BJ (cell line): Measurements from ENCODE around the gene POU5F2. TPM values are rescaled to one million over a fixed set of nuclear protein-coding genes. Genes with fewer than 3 reads are reported as not detected.

Experiments used
- CTCF ChIA-PET: fragments of 350-600 bp; formaldehyde crosslinking; extraction: SDS; loops from one replicate; lab custom pipeline; 2021; ENCODE audit warnings: antibody characterized with exemption, inconsistent platforms; lab: Yijun Ruan, JAX
- POLR2A ChIA-PET: fragments of 300-600 bp; sonication (Branson Sonifier 250); formaldehyde crosslinking; extraction: SDS; loops from one replicate; lab custom pipeline; 2021; ENCODE audit warnings: antibody characterized with exemption; lab: Charles Lee
- DNase-seq: peaks from one replicate; pipeline ENCODE4 v3.0.0-alpha.2; 2011; ENCODE audit warnings: low read depth
- H3K27me3 ChIP-seq: 2 replicates; pipeline ENCODE4 v1.6.0; 2011; ENCODE audit warnings: low read length; ENCODE audit not compliant: control insufficient read depth, insufficient read depth
- H3K36me3 ChIP-seq: 2 replicates; pipeline ENCODE4 v1.5.1; 2011; ENCODE audit warnings: low read length; ENCODE audit not compliant: control insufficient read depth, insufficient read depth
- H3K4me3 ChIP-seq: 2 replicates; pipeline ENCODE4 v1.5.1; 2011; ENCODE audit warnings: low read depth, mild to moderate bottlenecking, control low read depth, low read length
- polyA minus RNA-seq: library from RNA; depleted of rRNA, polyadenylated mRNA; stranded (reverse); fragments of >200 nt; gene quantifications from 2 replicates; pipeline ENCODE4 v1.2.3, GENCODE V29; 2011; rRNA and poly(A)+ RNA removed
- polyA plus RNA-seq: library from polyadenylated mRNA; depleted of rRNA; stranded (reverse); fragments of >200 nt; gene quantifications from 2 replicates; pipeline ENCODE4 v1.2.3, GENCODE V29; 2011; rRNA removed
- TF ChIP-seq, protein P1 (sequence below): IDR thresholded peaks from 2 replicates; pipeline ENCODE4 v1.5.1; 2011; ENCODE audit warnings: low read depth, mild to moderate bottlenecking, control low read depth, inconsistent platforms, low read length, moderate library complexity; ENCODE audit not compliant: insufficient read depth

The POU5F2 gene
- polyA plus RNA-seq (0.04 and 0.06 TPM in 2 replicates), polyA minus RNA-seq (2.1 TPM in 2 replicates)

DNA sequence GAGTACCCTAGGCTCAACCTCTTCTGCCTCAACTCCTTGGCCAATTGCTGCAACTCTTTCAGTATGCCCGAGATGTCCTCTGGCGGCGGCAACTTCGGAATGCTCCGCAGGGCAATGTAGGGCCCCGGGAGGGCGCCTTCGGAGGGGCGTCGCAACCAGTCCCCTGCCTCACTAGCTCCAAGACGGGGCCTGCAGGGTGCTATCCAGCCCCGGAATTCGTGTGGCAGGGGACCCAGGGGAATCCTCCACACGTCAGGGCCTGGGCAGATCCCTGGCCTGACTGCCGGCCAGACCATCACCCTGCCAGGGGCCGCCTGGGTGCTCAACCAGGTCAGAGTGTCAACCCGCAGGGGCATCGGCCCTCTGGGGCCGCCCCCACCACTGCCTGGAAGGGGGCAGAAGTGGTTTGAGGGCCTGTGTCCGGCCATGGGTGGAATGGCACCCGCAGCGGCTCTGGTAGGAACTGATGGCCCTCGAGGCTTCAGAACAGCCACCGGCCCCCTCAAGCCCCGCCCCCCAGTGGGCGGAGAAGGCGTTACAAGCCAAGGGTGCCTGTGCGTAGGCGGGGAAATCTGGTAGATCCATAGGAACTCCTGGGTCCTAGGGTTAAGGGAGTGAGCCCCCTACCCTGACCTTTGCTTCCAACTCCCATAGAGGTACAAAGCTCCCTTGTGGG lies at the start of gene POU5F2:
POU5F2 (minus strand) TSS at position 465 of the 676 bp plus-strand sequence; CDS start at position 428, 37 bp downstream.
- Histone ChIP-seq H3K27me3 (no peaks in the 10 kb centered on the region), H3K4me3 (no peak within 1 kb of the TSS), H3K36me3 (no peaks in the 10 kb centered on the region)
- ChIA-PET POLR2A (no interaction called here), CTCF (no interaction called here)
- TF ChIP-seq, protein P1, sequence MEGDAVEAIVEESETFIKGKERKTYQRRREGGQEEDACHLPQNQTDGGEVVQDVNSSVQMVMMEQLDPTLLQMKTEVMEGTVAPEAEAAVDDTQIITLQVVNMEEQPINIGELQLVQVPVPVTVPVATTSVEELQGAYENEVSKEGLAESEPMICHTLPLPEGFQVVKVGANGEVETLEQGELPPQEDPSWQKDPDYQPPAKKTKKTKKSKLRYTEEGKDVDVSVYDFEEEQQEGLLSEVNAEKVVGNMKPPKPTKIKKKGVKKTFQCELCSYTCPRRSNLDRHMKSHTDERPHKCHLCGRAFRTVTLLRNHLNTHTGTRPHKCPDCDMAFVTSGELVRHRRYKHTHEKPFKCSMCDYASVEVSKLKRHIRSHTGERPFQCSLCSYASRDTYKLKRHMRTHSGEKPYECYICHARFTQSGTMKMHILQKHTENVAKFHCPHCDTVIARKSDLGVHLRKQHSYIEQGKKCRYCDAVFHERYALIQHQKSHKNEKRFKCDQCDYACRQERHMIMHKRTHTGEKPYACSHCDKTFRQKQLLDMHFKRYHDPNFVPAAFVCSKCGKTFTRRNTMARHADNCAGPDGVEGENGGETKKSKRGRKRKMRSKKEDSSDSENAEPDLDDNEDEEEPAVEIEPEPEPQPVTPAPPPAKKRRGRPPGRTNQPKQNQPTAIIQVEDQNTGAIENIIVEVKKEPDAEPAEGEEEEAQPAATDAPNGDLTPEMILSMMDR, result no peak
- DNase-seq, result no peak

- Histone ChIP-seq H3K27me3 (no peaks in the 10 kb centered on the region; the same call in 1 of the 2 replicates), H3K36me3 (peaks cover 1% of the 10 kb centered on the region; the same call in 1 of the 2 replicates), H3K4me3 (no peak overlapping the region)
- TF ChIP-seq, protein P1, result no peak
- DNase-seq, result no peak
- POLR2A ChIA-PET, result no interaction called here
- CTCF ChIA-PET, result interaction anchor here (0.7 to 4.0 kb wide), 3 partner anchors 10 to 183 kb away, joined by 4 to 18 read pairs (median 5); no protein-coding TSS in a partner anchor
Observed at GRCh38 chr5:93790401-93790800, 49.0 kb upstream of the POU5F2 start.

DNA sequence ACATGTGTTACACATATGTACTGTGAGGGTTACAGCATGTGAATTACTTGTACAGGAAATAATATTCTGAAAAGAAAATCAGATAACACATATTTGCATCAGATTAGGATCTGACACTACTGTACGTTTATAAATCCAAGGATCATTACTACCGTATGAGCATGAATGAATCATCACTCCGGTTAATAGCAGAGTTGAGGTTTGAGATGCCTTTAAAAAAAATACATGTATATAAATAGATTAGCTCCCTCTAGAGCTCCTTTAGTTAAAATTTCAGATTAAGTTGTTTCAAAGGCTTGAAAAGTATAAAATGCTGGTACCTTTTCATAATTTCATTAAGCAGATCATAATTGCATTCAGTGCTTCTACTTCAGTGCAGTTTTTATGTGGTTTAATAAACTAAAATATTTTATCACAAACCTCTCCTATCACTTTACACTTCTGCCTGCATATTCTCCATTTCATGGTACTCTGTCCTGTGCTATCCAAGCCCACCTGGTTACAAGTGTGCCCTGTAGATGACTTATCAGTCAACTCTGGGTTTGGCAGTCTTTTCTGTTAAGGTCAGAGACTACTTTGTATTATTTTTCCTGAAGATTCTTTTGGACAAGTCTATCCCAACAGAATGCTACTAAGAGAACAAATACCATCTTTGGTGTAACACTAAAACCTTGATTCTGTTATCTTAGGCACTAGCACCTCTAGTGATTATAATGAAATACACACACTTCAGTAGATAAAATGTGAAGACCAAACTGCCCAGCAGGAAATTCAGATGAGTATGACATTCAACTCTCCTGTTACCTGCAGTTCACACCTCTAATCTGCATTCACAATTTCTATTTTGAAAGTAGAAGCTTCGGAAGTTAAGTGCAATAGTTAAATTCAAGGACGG lies 48.0 kb upstream of the POU5F2 start:
- DNase-seq, result peak; percentile 68
- ChIA-PET CTCF (interaction anchor here (0.6 to 4.0 kb wide), 7 partner anchors 10 to 204 kb away, joined by 3 to 18 read pairs (median 4); no protein-coding TSS in a partner anchor), POLR2A (interaction anchor here (0.5 to 0.7 kb wide), 2 partner anchors 203 to 204 kb away, joined by 3 to 4 read pairs; no protein-coding TSS in a partner anchor)
- H3K27me3 ChIP-seq, result no peaks in the 10 kb centered on the region; the same call in 1 of the 2 replicates
- TF ChIP-seq, protein P1, result peak; percentile 20; the same call in 1 of the 2 replicates
- no peak overlapping the region for H3K4me3 ChIP-seq
- H3K36me3 ChIP-seq, result no peaks in the 10 kb centered on the region

- TF ChIP-seq, protein P1, result no peak
- Histone ChIP-seq H3K36me3 (no peaks in the 10 kb centered on the region), H3K4me3 (no peak overlapping the region), H3K27me3 (no peaks in the 10 kb centered on the region; the same call in 1 of the 2 replicates)
- no peak for DNase-seq
- CTCF ChIA-PET, result no interaction called here
- POLR2A ChIA-PET, result no interaction called here
Observed at GRCh38 chr5:93787598-93787997, 46.2 kb upstream of the POU5F2 start.
